Heart right ventricle (tissue), 16 donors: Measurements from ENCODE around the gene ATP11A. TPM values are rescaled to one million over a fixed set of nuclear protein-coding genes. Genes with fewer than 3 reads are reported as not detected.

Experiments
- ATAC-seq, 8 donors: fragments of 200-7000 bp; cut with Tn5 transposase; one replicate each; pipeline ENCODE4 v1.9.1; 2020; ENCODE audit warnings: mild to moderate bottlenecking in 8 of 8, moderate library complexity in 8 of 8, moderate number of reproducible peaks in 1 of 8
- DNase-seq, 2 donors: peaks; one replicate each; pipeline ENCODE4 v3.0.0-alpha.2; 2020
- H3K27ac ChIP-seq, 10 donors: fragments of 200-600 bp; sonication (generic) in 2 of 10; one replicate each; pipeline versions ENCODE4 v1.5.0 to v1.8.0; 2020 to 2022; ENCODE audit warnings: mild to moderate bottlenecking in 3 of 10
- H3K27me3 ChIP-seq, 7 donors: fragments of 200-600 bp; one replicate each; pipeline ENCODE4 v1.8.0; 2021 to 2022; ENCODE audit warnings: mild to moderate bottlenecking in 2 of 7
- H3K36me3 ChIP-seq, 9 donors: fragments of 200-600 bp; sonication (generic) in 1 of 9; one replicate each; pipeline versions ENCODE4 v1.5.0 to v1.8.0; 2020 to 2022; ENCODE audit warnings: mild to moderate bottlenecking in 2 of 9
- H3K4me1 ChIP-seq, 9 donors: fragments of 200-600 bp; sonication (generic) in 1 of 9; one replicate each; pipeline versions ENCODE4 v1.5.0 to v1.8.0; 2020 to 2022; ENCODE audit warnings: mild to moderate bottlenecking in 4 of 9
- H3K4me3 ChIP-seq, 10 donors: fragments of 200-600 bp; sonication (generic) in 2 of 10; one replicate each; pipeline versions ENCODE4 v1.5.0 to v1.8.0; 2020 to 2022; ENCODE audit warnings: mild to moderate bottlenecking in 7 of 10, moderate library complexity in 2 of 10
- H3K9me3 ChIP-seq, 11 donors: fragments of 200-600 bp in 10 of 11; sonication (generic) in 2 of 11; one replicate each; pipeline versions ENCODE4 v1.5.0 to v1.8.0; 2013 to 2022; ENCODE audit warnings: mild to moderate bottlenecking in 2 of 11, control low read depth in 1 of 11, moderate library complexity in 1 of 11
- CTCF ChIP-seq, 9 donors: fragments of 200-600 bp; sonication (generic) in 2 of 9; IDR thresholded peaks; one replicate each; pipeline versions ENCODE4 v1.5.0 to v1.8.0; 2021 to 2022; ENCODE audit warnings: antibody characterized with exemption in 9 of 9, mild to moderate bottlenecking in 5 of 9, moderate library complexity in 1 of 9
- WGBS, 2 donors: extraction: QIAGEN DNeasy Blood & Tissue Kit; methylation state at CpG; one replicate each; pipeline ENCODE4 v1.1.7; 2013; ENCODE audit warnings: inconsistent platforms in 1 of 2; 5-methylcytosine and 5-hydroxymethylcytosine counted together
- intact Hi-C, 10 donors: fragments of 100-400 bp; cut with DNase I; formaldehyde crosslinking; loops; one replicate each; pipeline versions ENCODE4 v1.11.1 to v1.14.2; 2022
- polyA plus RNA-seq, 2 donors: library from polyadenylated mRNA; stranded (reverse); fragments of 200-250 nt; gene quantifications; one replicate each; pipeline ENCODE4 v1.2.3, GENCODE V29; 2013
- total RNA-seq, 10 donors: library from RNA; stranded (reverse); fragmentation: NEBNext Ultra II Directional in 3 of 10; extraction: Animal tissue kit (Norgen Biotek cat#: 25700) in 3 of 10; gene quantifications; one replicate each; pipeline versions ENCODE4 v1.2.1 to v1.2.4, GENCODE V29; 2021 to 2023
- donor health status: Arrhythmogenic right ventricular cardiomyopathy.
- donor health status: ischemic (EF 13 %, LVEDD 7.1; RV severe dilation, severe dysfunction).
- donor health status: healthy with polysubstance abuse.
- donor health status: DM: no; HTN: yes; CAD: no.
- donor health status: DM: no; HTN: no; CAD: no.
- donor health status: ischemic (EF 25% LVEDD 6.9; RV normal size, moderate dysfunction).
- donor health status: ischemic (EF 25% LVEDD 5.7; RV mildly dilated, moderate dysfunction).
- donor health status: healthy.
- donor health status: DM: yes; HTN: yes; CAD: no.
- donor health status: Ischemic cardiomyopathy.
- donor health status: ischemic (EF 35%, LVEDD 5.7; RV mildly dilated, moderate dysfunction).
- donor health status: nonischemic (EF 11% LVEDD 7.7; RV severe dilation, severe dysfunction).
- donor health status: DM: yes; HTN: yes; CAD: no.
- donor health status: PGD.
- donor health status: ischemic (EF 29% LVEDD 5.4; RV normal size, mild dysfunction).
- donor health status: nonischemic (EF 23%, LVEDD 6.1; RV moderate dilation, normal function).

Gene ATP11A
- total and polyA plus RNA-seq, 12 donors: 20.0 to 164 (median 107) TPM

- H3K4me1 ChIP-seq: peaks cover 0 to 28% (median 14%) of the 10 kb centered on the region in 9 donors
- H3K36me3 ChIP-seq: peaks cover 0 to 78% (median 34%) of the 10 kb centered on the region in 9 donors
- DNase-seq (no peak), ATAC-seq (no peak)
- 85 to 88% methylated on average over 15 of the region's 15 CpGs for WGBS, 2 donors
- no peak overlapping the region for H3K4me3 ChIP-seq
- H3K27me3 ChIP-seq: no peaks in the 10 kb centered on the region
- TF ChIP-seq CTCF (IDR thresholded peaks at IDR 0.05): no peak
- intact Hi-C loops: loop anchor here in 1 of 10 donors (10.0 kb wide), 1 partner anchor 242 kb away; no protein-coding TSS in a partner anchor
- H3K9me3 ChIP-seq: no peaks in the 10 kb centered on the region
- H3K27ac ChIP-seq: no peak overlapping the region
These were observed 186.6 kb downstream of the ATP11A start for GRCh38 chr13:112876305-112877000.

GRCh38 chr13:112877066-112877465 is 187.2 kb downstream of the ATP11A start:
- intact Hi-C loops: loop anchor here in 1 of 10 donors (10.0 kb wide), 1 partner anchor 242 kb away; no protein-coding TSS in a partner anchor

GRCh38 chr13:112877539-112877938 is 187.7 kb downstream of the ATP11A start:
- intact Hi-C loops: loop anchor here in 1 of 10 donors (10.0 kb wide), 1 partner anchor 243 kb away; no protein-coding TSS in a partner anchor
- H3K36me3 ChIP-seq: peaks cover 0 to 83% (median 34%) of the 10 kb centered on the region in 9 donors
- WGBS, 2 donors: 89 to 97% methylated on average over 11 of the region's 11 CpGs

More at GRCh38 chr13:112877066-112877465, 187.2 kb downstream of the ATP11A start:
- H3K27me3 ChIP-seq: no peaks in the 10 kb centered on the region
- H3K9me3 ChIP-seq: no peaks in the 10 kb centered on the region
- H3K4me1 ChIP-seq: peaks cover 0 to 27% (median 14%) of the 10 kb centered on the region in 9 donors
- no peak overlapping the region for H3K27ac ChIP-seq
- no peak for TF ChIP-seq CTCF (IDR thresholded peaks at IDR 0.05)
- DNase-seq (no peak), ATAC-seq (no peak)
- no peak overlapping the region for H3K4me3 ChIP-seq
- peaks cover 0 to 78% (median 34%) of the 10 kb centered on the region in 9 donors for H3K36me3 ChIP-seq
- WGBS, 2 donors: 91 to 92% methylated on average over 12 of the region's 12 CpGs

More at GRCh38 chr13:112877539-112877938, 187.7 kb downstream of the ATP11A start:
- H3K4me3 ChIP-seq: no peak overlapping the region
- DNase-seq (peak in 1 of 2 donors; percentile 6), ATAC-seq (no peak)
- no peak overlapping the region for H3K27ac ChIP-seq
- no peaks in the 10 kb centered on the region for H3K27me3 ChIP-seq
- no peaks in the 10 kb centered on the region for H3K9me3 ChIP-seq
- no peak for TF ChIP-seq CTCF (IDR thresholded peaks at IDR 0.05)
- peaks cover 0 to 27% (median 14%) of the 10 kb centered on the region in 9 donors for H3K4me1 ChIP-seq
